Ovary (tissue), 9 donors: ENCODE data around the gene CHRD. TPM values are rescaled to one million over a fixed set of nuclear protein-coding genes. Genes with fewer than 3 reads are reported as not detected.

ENCODE experiments used
- DNase-seq, 5 donors: peaks; one replicate each; pipeline ENCODE4 v3.0.0-alpha.2; 2019 to 2020
- H3K27ac ChIP-seq, 2 donors: fragments of 200-600 bp; one replicate each; pipeline versions ENCODE4 v1.5.1 to v1.8.0; 2019 to 2022
- H3K27me3 ChIP-seq: fragments of 200-600 bp; one replicate; pipeline ENCODE4 v1.8.0; 2022
- H3K36me3 ChIP-seq: fragments of 200-600 bp; sonication (generic); one replicate; pipeline ENCODE4 v1.5.1; 2019
- H3K4me1 ChIP-seq: one replicate; pipeline ENCODE4 v1.8.1; 2013; ENCODE audit warnings: mild to moderate bottlenecking, moderate library complexity; ENCODE audit not compliant: insufficient read depth
- H3K4me3 ChIP-seq: fragments of 200-600 bp; sonication (generic); one replicate; pipeline ENCODE4 v1.5.1; 2017
- H3K9me3 ChIP-seq, 2 donors: fragments of 200-600 bp in 1 of 2; sonication (generic) in 1 of 2; one replicate each; pipeline versions ENCODE4 v1.5.1 to v1.8.1; 2013 to 2019; ENCODE audit warnings: mild to moderate bottlenecking in 1 of 2, moderate library complexity in 1 of 2
- EP300 ChIP-seq: sonication (generic); formaldehyde crosslinking; IDR thresholded peaks from one replicate; pipeline ENCODE4 v1.6.1; 2017; ENCODE audit warnings: antibody characterized with exemption
- POLR2A ChIP-seq: fragments of 450-650 bp; IDR thresholded peaks from one replicate; pipeline ENCODE4 v1.6.1; 2017; ENCODE audit warnings: antibody characterized with exemption, mild to moderate bottlenecking, moderate library complexity
- WGBS, 3 donors: extraction: QIAGEN DNeasy Blood & Tissue Kit in 1 of 3; methylation state at CpG; one replicate each; pipeline versions ENCODE4 v1.1.5 to v1.1.7; 2013 to 2017; 5-methylcytosine and 5-hydroxymethylcytosine counted together
- intact Hi-C, 4 donors: fragments of 100-400 bp; cut with DNase I; formaldehyde crosslinking; loops; one replicate each; pipeline versions ENCODE4 v1.11.0 to v1.15.1; 2022 to 2023
- polyA plus RNA-seq, 2 donors: library from polyadenylated mRNA; stranded (reverse); fragments of 200-250 nt in 1 of 2; fragments of 350-450 nt in 1 of 2; fragmentation: Illumina TruSeq in 1 of 2; extraction: RNeasy Lipid Tissue Mini Kit (QIAGEN cat#74804) in 1 of 2; gene quantifications; one replicate each; pipeline ENCODE4 v1.2.3, GENCODE V29; 2013 to 2014
- total RNA-seq, 7 donors: library from RNA; depleted of rRNA in 2 of 7; stranded (reverse); fragments of >200 nt in 2 of 7; fragmentation: NEBNext Ultra II Directional in 3 of 7; extraction: Animal tissue kit (Norgen Biotek cat#: 25700) in 3 of 7; gene quantifications; one replicate each; pipeline versions ENCODE4 v1.1.0 to v1.2.4, GENCODE V29; 2016 to 2023
- TF ChIP-seq, protein P1 (sequence below), 3 donors: fragments of 450-650 bp in 2 of 3; fragments of 200-600 bp in 1 of 3; IDR thresholded peaks; one replicate each; pipeline versions ENCODE4 v1.5.1 to v1.8.0; 2016 to 2022; ENCODE audit warnings: antibody characterized with exemption in 3 of 3, mild to moderate bottlenecking in 1 of 3
- donor health status: DM: no; HTN: no; CAD: no; lungs with moderate emphysema.
- donor health status: DM: no; HTN: no; CAD: no.
- donor health status: Bipolar disorder and iron deficiency.
- donor health status: DM: yes; HTN: yes; CAD: no.
- donor health status: DM: no; HTN: no; CAD: no.
- donor health status: DM: yes; HTN: yes; CAD: no.

Gene CHRD
- total and polyA plus RNA-seq, 9 donors: 3.1 to 37.3 (median 20.5) TPM

DNA sequence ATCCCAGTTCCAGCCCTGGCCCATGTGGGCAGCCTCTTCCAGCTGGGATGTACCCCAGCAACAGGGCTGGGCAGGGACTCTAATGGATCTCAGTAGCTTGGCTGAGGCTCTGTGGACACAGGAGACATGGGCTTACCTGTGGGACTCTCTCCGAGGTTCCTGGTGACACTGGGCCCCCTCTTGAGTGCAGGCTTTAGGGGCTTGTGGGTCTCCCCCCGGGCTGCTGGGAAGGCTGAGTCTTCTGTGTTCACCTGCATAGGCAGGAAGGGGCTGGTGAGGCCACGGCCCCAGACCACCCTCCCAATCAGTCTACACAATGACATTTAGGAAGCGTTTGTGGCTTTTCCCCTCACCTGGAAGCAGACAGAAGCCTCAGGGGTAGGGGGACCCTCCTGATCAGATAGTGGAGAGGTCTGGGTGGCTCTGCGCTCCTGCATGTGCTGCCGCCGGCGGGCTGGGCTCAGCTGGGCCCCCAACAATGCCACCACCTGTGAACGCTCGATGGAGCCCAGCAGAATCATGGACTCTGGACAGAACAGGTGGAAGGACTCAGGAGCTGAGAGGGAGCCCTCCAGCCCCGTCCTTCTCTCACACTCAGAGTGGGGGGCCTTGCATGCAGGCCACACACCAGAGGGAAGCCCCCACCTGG lies 26.8 kb upstream of the CHRD start:
- no peak for TF ChIP-seq EP300
- TF ChIP-seq, protein P1, sequence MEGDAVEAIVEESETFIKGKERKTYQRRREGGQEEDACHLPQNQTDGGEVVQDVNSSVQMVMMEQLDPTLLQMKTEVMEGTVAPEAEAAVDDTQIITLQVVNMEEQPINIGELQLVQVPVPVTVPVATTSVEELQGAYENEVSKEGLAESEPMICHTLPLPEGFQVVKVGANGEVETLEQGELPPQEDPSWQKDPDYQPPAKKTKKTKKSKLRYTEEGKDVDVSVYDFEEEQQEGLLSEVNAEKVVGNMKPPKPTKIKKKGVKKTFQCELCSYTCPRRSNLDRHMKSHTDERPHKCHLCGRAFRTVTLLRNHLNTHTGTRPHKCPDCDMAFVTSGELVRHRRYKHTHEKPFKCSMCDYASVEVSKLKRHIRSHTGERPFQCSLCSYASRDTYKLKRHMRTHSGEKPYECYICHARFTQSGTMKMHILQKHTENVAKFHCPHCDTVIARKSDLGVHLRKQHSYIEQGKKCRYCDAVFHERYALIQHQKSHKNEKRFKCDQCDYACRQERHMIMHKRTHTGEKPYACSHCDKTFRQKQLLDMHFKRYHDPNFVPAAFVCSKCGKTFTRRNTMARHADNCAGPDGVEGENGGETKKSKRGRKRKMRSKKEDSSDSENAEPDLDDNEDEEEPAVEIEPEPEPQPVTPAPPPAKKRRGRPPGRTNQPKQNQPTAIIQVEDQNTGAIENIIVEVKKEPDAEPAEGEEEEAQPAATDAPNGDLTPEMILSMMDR (IDR thresholded peaks at IDR 0.05): no peak
- no peak for TF ChIP-seq POLR2A
- intact Hi-C loops: loop anchor here in 1 of 4 donors (10.0 kb wide), 1 partner anchor 48 kb away; no protein-coding TSS in a partner anchor
- Histone ChIP-seq H3K27me3 (no peaks in the 10 kb centered on the region), H3K4me3 (no peak overlapping the region), H3K27ac (peak overlapping the region in 1 of 2 donors; percentile 34), H3K9me3 (no peaks in the 10 kb centered on the region), H3K36me3 (no peaks in the 10 kb centered on the region), H3K4me1 (peaks cover 9% of the 10 kb centered on the region)
- 83 to 88% (median 85%) methylated on average over 8 to 11 of the region's 11 CpGs for WGBS, 3 donors
- DNase-seq: no peak

DNA sequence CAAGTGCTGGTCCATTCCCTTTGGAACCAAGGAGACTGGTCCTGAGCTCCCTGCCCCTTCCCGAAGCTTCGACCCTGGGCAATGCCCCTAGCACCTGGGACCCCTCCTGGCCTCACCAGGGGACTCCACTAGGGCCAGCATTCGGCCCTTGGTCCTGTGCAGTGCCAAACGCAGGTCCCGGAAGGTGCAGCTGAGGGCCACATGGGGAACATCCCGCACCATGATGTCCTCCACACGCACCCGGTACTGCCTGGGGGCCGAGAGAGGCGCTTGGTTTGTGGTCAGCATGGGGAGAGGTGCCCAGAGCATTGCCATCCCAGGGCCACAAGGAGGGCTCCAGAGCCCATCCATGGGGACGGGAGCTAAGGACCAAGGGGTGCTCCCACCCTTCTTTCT lies 26.3 kb upstream of the CHRD start:
- intact Hi-C loops: loop anchor here in 1 of 4 donors (10.0 kb wide), 1 partner anchor 49 kb away; no protein-coding TSS in a partner anchor
- Histone ChIP-seq H3K36me3 (no peaks in the 10 kb centered on the region), H3K4me3 (no peak overlapping the region), H3K4me1 (peaks cover 7% of the 10 kb centered on the region), H3K27ac (no peak overlapping the region), H3K9me3 (no peaks in the 10 kb centered on the region), H3K27me3 (no peaks in the 10 kb centered on the region)
- 94 to 95% (median 94%) methylated on average over 11 of the region's 11 CpGs for WGBS, 3 donors
- DNase-seq: no peak
- TF ChIP-seq, protein P1 (IDR thresholded peaks at IDR 0.05): no peak
- TF ChIP-seq POLR2A (no peak), EP300 (no peak)

DNA sequence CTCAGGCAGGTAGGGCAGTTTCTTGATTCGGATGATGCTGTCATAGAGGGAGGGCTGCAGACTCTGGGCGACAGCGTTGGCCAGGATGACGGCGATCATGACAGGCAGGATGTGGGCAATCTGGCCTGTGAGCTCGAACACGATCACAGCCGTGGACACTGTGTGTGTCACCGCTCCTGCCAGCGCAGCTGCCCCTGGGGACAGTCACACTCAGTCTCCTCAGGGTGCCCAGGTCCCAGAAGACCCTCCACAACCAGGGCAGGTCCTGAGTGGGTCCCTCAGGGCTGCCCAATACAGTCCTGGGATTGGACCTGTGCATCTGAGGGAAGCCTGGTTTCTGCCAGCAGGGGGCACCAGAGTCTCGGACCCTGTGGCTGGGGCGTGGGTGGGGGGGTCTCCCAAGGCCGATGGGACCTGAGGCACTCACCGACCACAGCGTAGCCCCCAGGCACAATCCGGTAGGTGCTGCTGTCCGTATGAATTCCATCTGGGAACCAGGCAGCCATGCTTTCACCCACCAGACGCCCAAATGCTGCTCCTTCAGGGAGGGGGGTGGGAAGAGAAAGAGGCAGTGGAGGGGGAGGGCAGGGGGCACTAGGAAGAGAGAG lies 25.6 kb upstream of the CHRD start:
- DNase-seq: peak in 3 of 5 donors; percentile 56 to 72 (median 64)
- 58 to 61% (median 60%) methylated on average over 18 of the region's 18 CpGs for WGBS, 3 donors
- H3K27me3 ChIP-seq: no peaks in the 10 kb centered on the region
- no peak overlapping the region for H3K4me3 ChIP-seq
- TF ChIP-seq, protein P1 (IDR thresholded peaks at IDR 0.05): peak; percentile 23 to 44 (median 42)
- no peak for TF ChIP-seq EP300
- no peaks in the 10 kb centered on the region for H3K36me3 ChIP-seq
- intact Hi-C loops: loop anchor here in 1 of 4 donors (10.0 kb wide), 1 partner anchor 49 kb away; no protein-coding TSS in a partner anchor
- H3K4me1 ChIP-seq: peaks cover 13% of the 10 kb centered on the region
- H3K27ac ChIP-seq: no peak overlapping the region
- no peaks in the 10 kb centered on the region for H3K9me3 ChIP-seq

DNA sequence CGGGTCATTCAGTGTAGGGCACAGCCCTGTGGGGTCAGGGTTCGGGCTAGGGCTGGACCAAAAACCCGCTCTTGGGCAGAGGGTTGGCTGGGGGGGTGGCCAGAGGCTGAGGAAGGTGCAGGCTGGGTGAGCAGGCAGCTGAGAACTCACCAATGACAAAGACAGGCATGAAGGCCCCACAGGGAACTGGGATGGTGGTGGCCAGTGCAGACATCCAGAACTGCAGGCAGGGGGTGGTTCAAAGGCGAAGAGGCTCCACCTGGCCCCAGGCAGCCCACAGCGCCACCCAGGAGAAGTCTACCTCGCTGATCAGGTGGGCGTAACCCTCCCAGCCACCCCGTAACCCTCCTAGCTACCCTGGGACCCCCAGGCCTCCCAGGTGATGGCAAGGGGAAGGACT lies 25.1 kb upstream of the CHRD start:
- Histone ChIP-seq H3K4me1 (peaks cover 18% of the 10 kb centered on the region), H3K9me3 (no peaks in the 10 kb centered on the region), H3K27ac (no peak overlapping the region), H3K36me3 (no peaks in the 10 kb centered on the region), H3K4me3 (no peak overlapping the region), H3K27me3 (no peaks in the 10 kb centered on the region)
- intact Hi-C loops: loop anchor here in 2 of 4 donors (5.0 to 10.0 kb wide), 2 partner anchors 37 to 50 kb away; no protein-coding TSS in a partner anchor
- TF ChIP-seq, protein P1 (IDR thresholded peaks at IDR 0.05): no peak
- no peak for TF ChIP-seq POLR2A
- no peak for TF ChIP-seq EP300
- WGBS, 3 donors: 78% methylated on average over 8 of the region's 8 CpGs
- no peak for DNase-seq
